Right lobe of liver (tissue), 6 donors: Measurements from ENCODE around the gene TENM4. TPM values are rescaled to one million over a fixed set of nuclear protein-coding genes. Genes with fewer than 3 reads are reported as not detected.

Experiments
- ATAC-seq, 4 donors: fragments of 200-7000 bp; cut with Tn5 transposase; one replicate each; pipeline ENCODE4 v1.9.1; 2020; ENCODE audit warnings: mild to moderate bottlenecking in 4 of 4, moderate library complexity in 4 of 4
- DNase-seq, 3 donors: peaks; one replicate each; pipeline ENCODE4 v3.0.0-alpha.2; 2020
- H3K27ac ChIP-seq, 3 donors: fragments of 200-600 bp; one replicate each; pipeline ENCODE4 v1.8.0; 2022
- H3K27me3 ChIP-seq, 2 donors: fragments of 200-600 bp; one replicate each; pipeline ENCODE4 v1.8.0; 2022
- H3K36me3 ChIP-seq, 4 donors: fragments of 200-600 bp; sonication (generic) in 1 of 4; one replicate each; pipeline versions ENCODE4 v1.5.1 to v1.8.0; 2017 to 2022; ENCODE audit warnings: control low read depth in 1 of 4
- H3K4me1 ChIP-seq, 4 donors: fragments of 200-600 bp; sonication (generic) in 1 of 4; one replicate each; pipeline versions ENCODE4 v1.5.1 to v1.8.0; 2017 to 2022; ENCODE audit warnings: control low read depth in 1 of 4
- H3K4me3 ChIP-seq, 3 donors: fragments of 200-600 bp; one replicate each; pipeline ENCODE4 v1.8.0; 2022
- H3K9me3 ChIP-seq, 4 donors: fragments of 200-600 bp; sonication (generic) in 1 of 4; one replicate each; pipeline versions ENCODE4 v1.5.1 to v1.8.0; 2017 to 2022; ENCODE audit warnings: control low read depth in 1 of 4
- CTCF ChIP-seq, 4 donors: fragments of 200-600 bp in 3 of 4; fragments of 450-650 bp in 1 of 4; IDR thresholded peaks; one replicate each; pipeline versions ENCODE4 v1.5.1 to v1.8.0; 2016 to 2022; ENCODE audit warnings: antibody characterized with exemption in 4 of 4, mild to moderate bottlenecking in 2 of 4
- POLR2A ChIP-seq: fragments of 450-650 bp; IDR thresholded peaks from one replicate; pipeline ENCODE4 v1.6.1; 2017; ENCODE audit warnings: antibody characterized with exemption, mild to moderate bottlenecking
- WGBS: methylation state at CpG from one replicate; pipeline ENCODE4 v1.1.6; 2018; ENCODE audit warnings: low coverage, low lambda C conversion rate; ENCODE audit not compliant: insufficient coverage; ENCODE audit errors: missing lambda C conversion rate; 5-methylcytosine and 5-hydroxymethylcytosine counted together
- intact Hi-C, 2 donors: fragments of 100-400 bp; cut with DNase I; formaldehyde crosslinking; loops; one replicate each; pipeline versions ENCODE4 v1.11.2 to v1.14.1; 2022
- total RNA-seq, 6 experiments: library from RNA; depleted of rRNA in 2 of 6; stranded (reverse); fragments of >200 nt in 2 of 6; fragmentation: NEBNext Ultra II Directional in 3 of 6; extraction: Animal tissue kit (Norgen Biotek cat#: 25700) in 3 of 6; gene quantifications; one replicate each; pipeline versions ENCODE4 v1.1.0 to v1.2.4, GENCODE V29; 2016 to 2023
- donor health status: DM: no; HTN: yes; CAD: no.
- donor health status: DM: no; HTN: no; CAD: no.
- donor health status: DM: no; HTN: no; CAD: no.
- donor health status: DM: no; HTN: yes; CAD: no.
- donor health status: DM: no; HTN: yes; CAD: no.

TENM4 gene
- total RNA-seq, 6 experiments from 2014 or later: 0.04 to 0.58 (median 0.14) TPM; not detected in 2

- intact Hi-C loops: no loop called here
- H3K4me3 ChIP-seq: no peak overlapping the region
- ATAC-seq (no peak), DNase-seq (no peak)
- TF ChIP-seq CTCF (IDR thresholded peaks at IDR 0.05) (no peak), POLR2A (no peak)
- no peak overlapping the region for H3K27ac ChIP-seq
- H3K36me3 ChIP-seq: no peaks in the 10 kb centered on the region
- 75% methylated on average over 2 of the region's 3 CpGs for WGBS
- no peaks in the 10 kb centered on the region for H3K9me3 ChIP-seq
- no peaks in the 10 kb centered on the region for H3K27me3 ChIP-seq
- H3K4me1 ChIP-seq: no peaks in the 10 kb centered on the region
Observed at GRCh38 chr11:78820741-78821140, 620.1 kb downstream of the TENM4 start.

- Histone ChIP-seq H3K27me3 (no peaks in the 10 kb centered on the region), H3K9me3 (no peaks in the 10 kb centered on the region), H3K4me1 (no peaks in the 10 kb centered on the region), H3K27ac (no peak overlapping the region), H3K4me3 (no peak overlapping the region), H3K36me3 (no peaks in the 10 kb centered on the region)
- 87% methylated on average over 4 of the region's 4 CpGs for WGBS
- ATAC-seq (no peak), DNase-seq (no peak)
- intact Hi-C loops: no loop called here
- no peak for TF ChIP-seq CTCF (IDR thresholded peaks at IDR 0.05)
- no peak for TF ChIP-seq POLR2A
Observed at GRCh38 chr11:78818201-78818600, 622.6 kb downstream of the TENM4 start.

GRCh38 chr11:78815831-78816230 lies 625.0 kb downstream of the TENM4 start:
- no peaks in the 10 kb centered on the region for H3K36me3 ChIP-seq
- DNase-seq (no peak), ATAC-seq (peak in 3 of 4 donors; percentile 43 to 60 (median 48))
- H3K27me3 ChIP-seq: no peaks in the 10 kb centered on the region
- no peaks in the 10 kb centered on the region for H3K4me1 ChIP-seq
- WGBS: 82% methylated on average over 4 of the region's 6 CpGs
- H3K27ac ChIP-seq: no peak overlapping the region
- no peak overlapping the region for H3K4me3 ChIP-seq
- intact Hi-C loops: no loop called here
- H3K9me3 ChIP-seq: no peaks in the 10 kb centered on the region
- TF ChIP-seq CTCF (IDR thresholded peaks at IDR 0.05) (no peak), POLR2A (no peak)

GRCh38 chr11:78812513-78813293 lies 628.1 kb downstream of the TENM4 start:
- DNase-seq: no peak
- Histone ChIP-seq H3K36me3 (no peaks in the 10 kb centered on the region), H3K27ac (no peak overlapping the region), H3K4me3 (no peak overlapping the region), H3K9me3 (no peaks in the 10 kb centered on the region), H3K4me1 (no peaks in the 10 kb centered on the region), H3K27me3 (no peaks in the 10 kb centered on the region)
- intact Hi-C loops: no loop called here
- 76% methylated on average over 6 of the region's 6 CpGs for WGBS
- no peak for TF ChIP-seq POLR2A
- no peak for TF ChIP-seq CTCF (IDR thresholded peaks at IDR 0.05)
- peak; percentile 51 to 73 (median 61) for ATAC-seq
